Central memory CD4-positive, alpha-beta T cell (primary cell): ENCODE results near the gene ATG101.

ENCODE experiments used
- DNase-seq: peaks from one replicate; pipeline ENCODE4 v3.0.0; 2022

Gene ATG101

DNA sequence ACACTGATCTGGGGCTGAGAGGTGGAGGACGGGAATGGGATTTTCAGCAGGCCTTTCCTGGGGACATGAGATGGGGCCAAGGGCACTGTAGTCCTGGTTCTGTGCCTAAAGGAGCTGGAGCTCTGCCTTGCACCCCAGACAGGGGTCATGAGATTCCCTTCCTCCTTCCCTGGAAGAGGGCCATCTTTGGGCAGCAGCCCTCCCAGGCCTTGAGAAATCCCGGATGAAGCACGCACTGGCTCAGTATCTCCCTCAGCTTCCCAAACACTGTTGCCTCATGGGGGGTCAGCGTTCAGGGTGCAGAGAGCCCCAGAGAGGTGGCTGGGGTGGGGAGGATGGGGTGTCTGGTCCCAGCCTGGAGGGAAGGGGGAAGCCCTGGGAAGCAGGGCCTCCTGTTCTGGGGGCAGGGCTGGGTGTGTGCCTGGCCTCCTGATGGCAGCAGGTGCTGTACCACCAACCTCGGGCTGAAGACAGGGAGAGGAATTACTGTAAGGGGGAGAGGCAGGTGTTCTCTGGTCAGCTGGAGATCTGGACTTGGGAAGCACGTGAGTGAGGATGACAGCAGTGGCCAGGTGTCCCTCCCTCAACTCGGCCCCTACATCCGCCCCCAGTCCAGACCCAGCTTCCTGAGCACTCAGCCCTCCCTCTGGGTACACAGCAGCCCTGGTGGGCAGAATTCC is 26.9 kb upstream of the ATG101 start:
- DNase-seq = no peak

DNA sequence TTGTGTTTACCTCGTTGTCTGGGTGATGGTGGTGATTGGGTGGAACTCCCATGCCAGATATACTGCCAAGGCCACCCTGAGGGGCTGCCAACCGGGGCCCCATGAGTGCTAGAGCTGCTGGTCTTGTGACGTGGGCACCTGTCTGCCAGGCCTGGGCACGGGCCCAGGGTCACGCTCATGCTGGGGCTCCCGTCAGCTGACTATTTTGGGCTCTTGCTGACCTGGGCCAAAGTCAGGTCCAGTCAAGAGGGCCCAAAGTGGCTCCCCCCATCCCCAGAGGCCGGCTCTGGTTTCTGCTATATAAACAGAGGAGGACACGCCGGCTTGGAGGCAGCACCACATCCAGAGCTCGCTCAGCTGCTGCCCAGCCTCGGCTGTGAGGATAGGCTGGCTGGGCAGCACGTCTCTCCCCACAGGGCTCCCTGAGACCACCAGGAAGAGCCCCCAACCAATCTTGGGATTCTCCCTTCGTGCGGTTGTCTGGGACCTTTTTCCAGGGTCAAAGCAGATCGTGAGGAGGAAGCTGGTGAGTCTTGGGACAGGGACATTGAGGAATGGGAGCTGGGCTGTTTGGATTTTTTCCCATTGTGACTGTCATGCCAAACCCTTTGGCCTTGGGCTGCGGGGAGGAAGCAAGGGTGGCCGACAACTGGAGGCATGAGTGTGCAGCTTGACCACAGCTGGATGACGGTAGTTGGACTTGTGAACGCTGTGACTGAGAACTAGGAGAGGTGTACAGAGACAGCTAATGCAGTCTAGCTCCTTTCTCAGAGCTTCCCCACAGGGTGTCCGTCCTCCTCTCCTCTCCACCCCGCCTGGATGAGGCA is 26.2 kb upstream of the ATG101 start:
- DNase-seq = no peak

DNA sequence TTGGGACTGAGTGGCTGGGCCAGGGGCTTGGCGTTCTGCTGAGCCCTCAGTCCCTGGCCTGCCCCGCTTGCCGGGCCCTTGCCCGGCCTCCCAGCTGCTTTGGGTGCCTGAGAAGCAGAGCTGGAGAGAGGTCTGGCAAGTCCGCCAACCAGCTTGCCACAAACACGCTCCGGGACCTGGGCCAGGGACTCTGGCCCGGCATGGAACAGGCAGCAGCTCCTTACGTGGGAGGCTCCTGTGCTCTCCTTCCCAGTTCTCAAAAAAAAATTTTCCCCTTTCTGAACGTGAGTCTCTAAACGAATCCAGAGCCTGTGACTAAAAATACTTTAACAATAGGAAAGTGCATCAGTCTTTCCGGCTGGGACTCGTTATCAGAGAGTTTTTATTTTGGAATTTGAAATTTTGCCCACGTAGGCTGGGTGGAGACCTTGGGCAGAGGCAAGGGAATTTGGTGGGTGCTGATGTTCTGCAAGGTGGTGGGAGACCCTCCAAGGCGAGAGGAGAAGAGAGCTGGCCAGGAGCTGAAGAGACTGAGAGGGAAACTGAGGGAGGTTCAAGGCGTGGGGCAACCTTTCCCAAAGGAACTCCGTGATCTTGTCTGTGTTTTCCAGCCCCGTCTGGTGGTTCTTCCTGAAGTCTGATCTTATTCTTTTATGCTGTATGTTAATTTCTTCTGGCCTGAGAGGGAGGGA is 25.3 kb upstream of the ATG101 start:
- no peak for DNase-seq

DNA sequence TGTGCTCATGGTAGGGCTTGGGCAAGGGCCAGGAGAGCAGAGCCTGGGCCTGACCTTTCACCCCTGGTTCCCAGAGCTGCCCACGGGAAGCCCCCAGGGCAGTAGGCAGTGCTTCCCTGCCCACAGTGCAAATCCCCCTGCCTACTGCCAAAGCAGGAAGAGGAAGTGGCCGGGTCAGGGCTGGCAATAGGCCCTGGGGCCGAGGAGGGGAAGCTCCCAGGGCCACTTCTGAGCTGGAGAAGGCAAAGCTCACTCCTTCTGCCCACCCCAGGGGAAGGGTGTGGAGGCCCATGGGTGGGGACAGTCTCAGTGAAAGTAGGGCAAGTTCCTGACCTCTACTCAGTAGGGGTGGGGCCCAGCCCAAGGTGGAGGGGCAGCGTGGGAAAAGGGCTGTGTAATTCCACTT is 24.0 kb upstream of the ATG101 start:
- no peak for DNase-seq

DNA sequence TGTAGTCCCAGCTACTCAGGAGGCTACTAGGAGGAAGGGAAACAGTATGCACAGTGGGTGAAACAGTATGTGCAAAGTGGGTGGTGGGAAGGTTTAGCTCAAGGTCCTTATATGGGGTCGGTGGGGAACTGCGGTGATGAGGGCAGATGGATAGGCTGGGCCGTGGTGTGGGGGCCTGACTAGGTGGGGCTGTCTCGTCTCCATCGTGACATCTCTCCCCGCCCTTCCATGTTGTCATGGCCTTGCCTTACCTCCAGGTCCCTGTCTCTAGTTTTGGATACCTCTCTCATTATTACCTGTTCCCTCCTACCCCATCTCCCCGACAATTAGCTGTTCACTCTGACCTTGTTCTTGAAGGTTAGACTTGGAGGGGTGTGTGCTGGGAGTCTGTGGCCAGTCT is 22.9 kb upstream of the ATG101 start:
- no peak for DNase-seq

DNA sequence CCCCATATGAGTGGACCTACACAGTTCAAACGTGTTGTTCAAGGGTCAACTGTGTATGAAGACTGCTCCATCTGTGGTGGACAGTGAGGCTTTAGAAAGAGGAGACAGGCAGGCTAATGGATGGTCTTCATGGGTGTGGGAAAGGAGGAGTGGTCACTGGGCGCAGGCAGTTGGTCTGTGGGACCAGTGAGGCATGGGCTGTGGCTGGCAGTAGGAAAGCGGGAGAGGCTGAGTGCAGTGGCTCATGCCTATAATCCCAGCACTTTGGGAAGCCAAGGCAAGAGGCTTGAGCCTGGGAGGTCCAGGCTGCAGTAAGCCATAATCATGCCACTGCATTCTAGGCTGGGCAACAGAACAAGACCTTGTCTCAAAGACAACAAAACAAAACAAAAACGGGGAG is 20.5 kb upstream of the ATG101 start:
- no peak for DNase-seq

DNA sequence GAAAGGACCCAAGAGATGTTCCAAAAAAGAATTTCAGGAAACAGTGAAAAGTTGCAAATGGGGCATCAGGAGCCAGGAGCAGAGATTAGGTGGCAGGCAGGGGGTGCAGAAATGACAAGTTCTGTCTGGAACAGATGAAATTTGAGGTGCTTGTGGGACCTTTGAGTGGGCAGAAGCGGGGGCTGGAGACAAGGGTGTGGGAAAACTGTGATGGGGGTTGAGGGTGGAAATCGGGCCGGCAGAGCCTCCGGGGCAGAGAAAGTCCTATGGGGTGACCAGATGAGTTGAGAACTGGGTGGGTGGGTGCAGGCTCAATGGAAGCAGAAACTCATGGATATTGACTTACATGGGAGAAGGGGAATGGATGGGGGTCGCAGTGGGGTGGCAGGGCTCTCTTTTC is 20.1 kb upstream of the ATG101 start:
- no peak for DNase-seq

DNA sequence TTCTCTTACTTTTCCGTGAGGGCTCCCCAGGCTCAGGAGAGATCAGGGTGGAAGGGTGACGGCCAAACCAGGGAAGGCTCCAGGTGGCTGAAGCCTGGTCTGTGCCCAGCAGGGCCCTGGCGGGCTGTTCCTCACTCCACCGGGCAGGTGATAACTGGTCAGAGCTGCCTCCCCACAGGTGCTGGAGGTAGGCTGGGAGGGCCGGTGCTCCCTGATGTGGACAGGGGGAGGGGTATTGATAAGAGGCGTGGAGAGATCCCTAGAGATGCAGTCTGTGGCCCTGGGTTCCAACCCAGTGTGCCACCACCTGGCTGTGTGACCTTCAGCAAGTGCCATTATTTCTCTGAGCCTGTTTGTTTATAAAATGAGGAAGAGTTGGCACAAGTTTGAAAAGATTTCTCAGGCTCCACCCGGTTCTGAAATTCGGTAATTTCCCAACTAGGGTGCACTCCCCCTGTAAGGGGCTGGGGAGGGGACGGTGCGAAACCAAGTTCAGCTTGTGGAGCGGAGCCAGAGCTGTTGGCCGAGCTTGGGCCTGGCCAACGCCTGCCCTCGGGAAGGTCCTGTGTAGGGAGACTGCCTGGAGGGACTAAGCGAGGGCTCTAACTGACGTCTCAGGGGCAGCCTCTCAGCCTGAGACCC is 19.5 kb upstream of the ATG101 start:
- no peak for DNase-seq

DNA sequence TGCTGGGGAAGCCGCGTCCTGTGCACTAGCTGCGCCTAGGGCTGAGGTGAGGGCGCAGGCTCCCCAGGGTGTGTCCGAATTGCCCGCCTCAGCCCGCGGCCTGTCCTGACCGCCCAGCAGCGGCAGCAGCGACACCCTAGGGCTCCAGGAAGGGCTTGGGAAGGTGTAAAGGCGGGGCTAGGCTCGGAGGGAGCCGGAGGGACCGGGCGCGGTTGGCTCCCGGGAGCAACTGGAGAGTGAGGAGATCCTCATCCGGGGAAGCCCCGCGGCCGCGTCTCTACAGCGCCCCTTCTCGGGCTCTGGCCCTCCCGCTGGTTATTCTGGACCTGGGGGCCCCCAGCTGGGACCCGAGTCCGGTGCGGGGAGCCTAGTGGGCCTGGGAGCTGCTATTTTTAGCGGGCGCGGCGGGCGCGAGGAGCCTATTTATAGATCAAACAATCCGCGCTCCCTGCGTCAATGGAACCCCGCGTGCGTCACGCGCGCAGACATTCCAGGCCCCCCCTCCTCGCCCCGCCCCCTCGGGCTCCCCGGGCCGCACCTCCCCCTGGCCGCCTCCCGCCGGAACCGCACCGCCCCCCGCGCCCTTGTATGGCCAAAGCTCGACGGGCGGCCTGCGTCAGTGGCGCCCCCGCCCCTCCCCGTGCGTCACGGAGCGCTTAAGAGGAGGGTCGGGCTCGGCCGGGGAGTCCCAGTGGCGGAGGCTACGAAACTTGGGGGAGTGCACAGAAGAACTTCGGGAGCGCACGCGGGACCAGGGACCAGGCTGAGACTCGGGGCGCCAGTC is 18.8 kb upstream of the ATG101 start, which contains the start of gene NR4A1:
TSS of gene NR4A1 (plus strand) at position 685 of the 784 bp plus-strand sequence. CDS start 2,887 bp downstream, outside the sequence.
- DNase-seq = peak; percentile 99

DNA sequence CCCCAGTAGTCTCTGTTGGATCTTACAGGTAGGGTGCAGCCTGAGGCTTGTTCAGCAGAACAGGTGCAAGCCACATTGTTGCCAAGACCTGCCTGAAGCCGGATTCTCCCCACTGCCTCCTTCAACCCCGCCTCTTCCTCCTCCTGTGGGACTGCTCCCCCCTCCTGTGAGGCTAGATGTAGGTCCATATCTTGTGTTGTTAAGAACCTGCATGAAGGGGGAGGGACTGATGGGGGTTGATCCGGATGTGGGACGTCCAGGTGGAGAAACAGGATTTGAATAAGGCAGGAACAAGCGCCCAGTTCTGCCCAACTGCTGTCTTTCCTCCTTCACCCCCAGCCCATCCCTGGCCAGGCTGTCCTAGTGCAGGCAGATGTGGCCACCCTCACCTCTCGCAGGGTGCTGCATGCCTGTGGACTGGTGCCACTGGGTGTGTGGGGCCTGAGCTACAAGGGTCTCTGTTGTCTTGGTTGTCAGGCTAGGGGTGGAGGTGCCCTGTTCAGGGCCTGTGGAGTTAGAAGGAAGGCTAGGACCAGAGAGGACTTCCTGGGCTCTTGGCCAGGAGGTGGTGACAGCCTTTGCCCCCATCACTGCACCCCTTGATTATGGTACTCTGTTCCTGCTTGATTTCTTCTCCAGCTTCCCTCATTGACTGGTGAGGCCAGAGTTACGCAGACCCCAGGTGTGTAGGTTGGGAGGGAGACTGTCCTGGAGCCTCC is 17.2 kb upstream of the ATG101 start:
- peak; percentile 55 for DNase-seq

DNA sequence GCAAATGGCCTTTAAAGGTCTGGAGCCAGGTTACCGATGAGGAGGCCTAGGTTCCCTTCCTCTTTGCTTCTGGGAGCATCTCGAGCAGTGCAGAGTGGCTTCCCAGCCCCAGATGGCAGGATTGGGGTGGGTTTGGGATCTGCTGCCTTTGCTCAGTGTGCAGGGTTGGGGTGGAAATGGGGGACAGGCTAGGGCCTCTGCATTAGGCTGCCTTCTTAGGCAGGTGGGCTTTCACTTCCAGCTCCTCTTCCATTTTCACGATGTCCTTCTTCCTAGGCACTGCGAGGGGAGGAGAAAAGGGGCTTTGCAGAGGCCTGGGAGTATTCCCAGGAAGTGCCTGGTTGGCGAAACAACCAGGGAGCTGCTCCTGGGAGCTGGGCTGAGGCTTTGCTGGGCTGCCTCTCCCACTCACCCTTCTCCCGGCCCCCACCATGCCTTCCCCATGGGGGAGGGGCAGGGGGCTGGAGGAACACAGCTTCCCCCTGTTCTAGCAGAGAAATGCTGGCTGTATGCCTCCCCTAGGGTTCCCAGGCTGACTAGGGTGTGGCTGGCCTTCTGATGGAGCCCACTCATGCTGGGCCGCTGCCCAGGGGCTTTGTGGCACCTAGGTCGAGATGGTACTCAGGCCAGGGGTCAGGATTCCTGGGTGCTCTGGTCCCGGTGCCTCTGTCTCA is 16.1 kb upstream of the ATG101 start:
- DNase-seq = no peak

DNA sequence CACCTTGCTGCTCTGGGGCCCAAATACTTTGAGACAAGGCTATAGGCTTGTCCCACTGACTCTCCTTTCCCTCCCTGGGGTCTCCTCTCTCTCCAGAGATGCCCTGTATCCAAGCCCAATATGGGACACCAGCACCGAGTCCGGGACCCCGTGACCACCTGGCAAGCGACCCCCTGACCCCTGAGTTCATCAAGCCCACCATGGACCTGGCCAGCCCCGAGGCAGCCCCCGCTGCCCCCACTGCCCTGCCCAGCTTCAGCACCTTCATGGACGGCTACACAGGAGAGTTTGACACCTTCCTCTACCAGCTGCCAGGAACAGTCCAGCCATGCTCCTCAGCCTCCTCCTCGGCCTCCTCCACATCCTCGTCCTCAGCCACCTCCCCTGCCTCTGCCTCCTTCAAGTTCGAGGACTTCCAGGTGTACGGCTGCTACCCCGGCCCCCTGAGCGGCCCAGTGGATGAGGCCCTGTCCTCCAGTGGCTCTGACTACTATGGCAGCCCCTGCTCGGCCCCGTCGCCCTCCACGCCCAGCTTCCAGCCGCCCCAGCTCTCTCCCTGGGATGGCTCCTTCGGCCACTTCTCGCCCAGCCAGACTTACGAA is 15.4 kb upstream of the ATG101 start:
- no peak for DNase-seq

DNA sequence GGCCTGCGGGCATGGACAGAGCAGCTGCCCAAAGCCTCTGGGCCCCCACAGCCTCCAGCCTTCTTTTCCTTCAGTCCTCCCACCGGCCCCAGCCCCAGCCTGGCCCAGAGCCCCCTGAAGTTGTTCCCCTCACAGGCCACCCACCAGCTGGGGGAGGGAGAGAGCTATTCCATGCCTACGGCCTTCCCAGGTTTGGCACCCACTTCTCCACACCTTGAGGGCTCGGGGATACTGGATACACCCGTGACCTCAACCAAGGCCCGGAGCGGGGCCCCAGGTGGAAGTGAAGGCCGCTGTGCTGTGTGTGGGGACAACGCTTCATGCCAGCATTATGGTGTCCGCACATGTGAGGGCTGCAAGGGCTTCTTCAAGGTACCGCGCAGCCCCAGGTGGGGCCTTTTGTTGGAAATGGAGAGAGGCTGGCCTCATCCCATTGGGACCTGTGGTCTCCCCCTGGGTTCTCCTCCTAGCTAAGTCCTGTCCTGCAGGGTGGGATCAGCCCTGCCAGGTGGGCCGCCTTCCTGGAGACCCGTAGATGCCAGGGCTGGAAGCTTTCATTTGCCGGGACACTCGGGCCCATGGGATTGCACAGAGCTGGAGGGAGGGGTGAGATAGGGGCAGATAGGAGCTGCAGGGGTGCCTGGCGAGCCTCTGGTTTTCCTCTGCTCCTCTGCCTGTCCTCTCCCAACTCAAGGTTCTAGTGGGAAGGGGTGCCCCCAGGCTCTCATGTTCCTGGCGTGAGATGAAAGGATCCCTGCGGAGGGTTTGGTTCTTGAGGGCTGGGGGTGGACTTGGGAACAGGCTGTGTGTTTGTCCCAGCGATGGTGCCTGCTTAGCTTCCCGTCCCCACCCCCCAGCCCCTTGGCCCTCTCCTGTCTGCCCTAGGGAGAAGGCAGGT is 14.7 kb upstream of the ATG101 start:
- DNase-seq = no peak

DNA sequence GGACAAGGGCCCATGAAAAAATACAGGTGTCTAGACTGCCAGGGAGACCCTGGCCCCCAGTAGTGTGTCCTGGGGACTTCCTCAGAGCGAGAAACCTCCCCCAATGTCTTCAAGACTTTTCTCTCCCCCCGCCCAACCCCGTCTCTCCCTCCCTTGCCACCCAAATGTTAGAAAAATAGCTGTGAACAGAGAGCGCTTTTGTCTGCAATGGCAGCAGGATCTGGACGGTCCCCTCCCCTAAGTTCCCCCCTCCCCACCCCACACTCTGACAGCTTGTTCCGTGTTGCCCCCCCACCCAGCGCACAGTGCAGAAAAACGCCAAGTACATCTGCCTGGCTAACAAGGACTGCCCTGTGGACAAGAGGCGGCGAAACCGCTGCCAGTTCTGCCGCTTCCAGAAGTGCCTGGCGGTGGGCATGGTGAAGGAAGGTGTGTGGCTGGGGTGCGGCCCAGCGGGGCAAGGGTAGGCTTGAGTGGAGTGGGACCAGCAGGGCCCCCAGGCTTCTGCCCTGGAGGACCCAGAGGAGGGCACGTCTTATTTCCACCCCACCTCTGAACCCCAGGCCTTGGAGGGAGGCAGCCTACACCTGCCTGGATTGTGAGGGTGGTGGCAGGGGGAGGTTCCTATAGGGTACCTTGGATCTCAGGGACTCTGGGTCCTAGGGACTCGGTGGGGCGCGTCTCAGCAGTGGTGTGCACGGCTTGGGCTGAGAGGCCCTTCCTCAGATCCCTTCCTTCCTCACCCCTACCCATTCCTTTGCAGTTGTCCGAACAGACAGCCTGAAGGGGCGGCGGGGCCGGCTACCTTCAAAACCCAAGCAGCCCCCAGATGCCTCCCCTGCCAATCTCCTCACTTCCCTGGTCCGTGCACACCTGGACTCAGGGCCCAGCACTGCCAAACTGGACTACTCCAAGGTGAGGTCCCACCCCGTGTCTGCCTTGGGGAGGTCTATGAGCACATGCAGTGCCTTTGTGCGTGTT is 13.8 kb upstream of the ATG101 start:
- DNase-seq = no peak

DNA sequence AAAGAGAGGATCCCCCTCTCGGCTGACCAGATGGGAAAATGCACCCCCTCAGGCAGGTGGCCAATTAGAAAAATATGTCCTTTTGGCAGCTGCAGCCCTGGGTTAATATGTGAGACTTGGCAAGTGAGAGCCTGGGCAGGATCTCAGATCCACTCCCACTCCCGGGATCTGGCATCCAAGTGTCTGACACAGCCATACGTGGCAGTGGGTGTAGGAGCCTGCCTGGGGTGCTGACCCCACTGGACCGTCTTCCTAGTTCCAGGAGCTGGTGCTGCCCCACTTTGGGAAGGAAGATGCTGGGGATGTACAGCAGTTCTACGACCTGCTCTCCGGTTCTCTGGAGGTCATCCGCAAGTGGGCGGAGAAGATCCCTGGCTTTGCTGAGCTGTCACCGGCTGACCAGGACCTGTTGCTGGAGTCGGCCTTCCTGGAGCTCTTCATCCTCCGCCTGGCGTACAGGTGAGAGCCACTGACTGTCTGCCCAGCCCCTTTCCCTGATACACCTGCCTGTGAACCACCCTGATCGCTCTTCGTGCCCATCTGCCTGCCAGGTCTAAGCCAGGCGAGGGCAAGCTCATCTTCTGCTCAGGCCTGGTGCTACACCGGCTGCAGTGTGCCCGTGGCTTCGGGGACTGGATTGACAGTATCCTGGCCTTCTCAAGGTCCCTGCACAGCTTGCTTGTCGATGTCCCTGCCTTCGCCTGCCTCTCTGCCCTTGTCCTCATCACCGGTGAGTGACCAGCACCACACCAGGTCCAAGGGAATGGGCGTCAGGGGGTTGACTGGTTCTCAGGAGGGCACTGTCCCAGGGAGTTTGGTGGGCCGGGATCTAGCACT is 12.8 kb upstream of the ATG101 start:
- no peak for DNase-seq

DNA sequence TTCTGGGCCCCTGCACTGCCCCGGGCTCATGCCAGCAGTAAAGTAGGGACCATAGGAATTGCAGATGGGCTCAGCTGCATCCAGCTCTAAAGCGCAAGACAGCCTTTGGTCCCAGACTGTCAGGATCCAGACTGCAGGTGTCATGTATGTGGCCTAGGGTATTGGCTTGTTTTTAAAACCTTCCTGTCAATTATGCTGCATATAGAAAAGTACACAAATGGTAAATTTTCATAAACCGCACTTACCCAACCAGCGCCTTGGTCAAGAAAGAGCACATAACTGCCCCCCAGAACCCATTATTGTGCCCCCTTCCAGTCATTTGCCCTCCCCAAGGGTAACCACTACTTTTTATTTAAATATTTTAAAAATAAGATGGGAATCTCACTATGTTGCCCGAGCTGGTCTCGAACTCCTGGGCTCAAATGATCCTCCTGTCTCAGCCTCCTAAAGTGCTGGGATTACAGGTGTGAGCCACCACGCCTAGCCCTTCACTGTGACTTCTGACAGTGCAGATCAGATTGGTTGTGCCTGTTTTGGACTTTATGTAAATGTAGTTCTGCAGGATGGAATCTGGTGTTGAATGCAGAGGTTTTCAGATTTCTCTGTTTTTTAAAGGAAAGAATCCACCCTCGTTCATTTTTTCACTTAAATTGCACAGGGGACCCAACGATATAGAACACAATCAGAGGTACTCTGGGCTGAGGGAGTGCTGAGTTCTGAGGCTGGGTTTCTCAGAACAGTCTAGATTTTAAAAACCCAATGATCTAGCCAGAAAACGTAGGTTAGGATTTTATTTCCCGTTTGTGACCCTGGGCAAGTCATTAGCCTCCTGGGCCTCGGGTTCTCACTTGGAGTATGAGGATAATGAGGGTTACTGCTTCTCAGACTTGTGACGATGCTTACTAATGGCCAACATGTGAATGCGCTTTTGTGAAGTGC is 11.9 kb upstream of the ATG101 start:
- DNase-seq = no peak
